OCI-LY1 (cell line): Measurements from ENCODE around the gene CCDC33.

Source experiments
- H2AFZ ChIP-seq: fragments of 200-600 bp; sonication (generic), shearing (Covaris generic); 2 replicates; pipeline ENCODE4 v1.6.0; 2014; ENCODE audit warnings: antibody characterized with exemption, mild to moderate bottlenecking, low read length
- H3F3A ChIP-seq: fragments of 200-600 bp; sonication (generic), shearing (Covaris generic); 2 replicates; pipeline ENCODE4 v1.6.0; 2014; ENCODE audit warnings: mild to moderate bottlenecking, antibody characterized with exemption, low read length, moderate library complexity; ENCODE audit not compliant: insufficient read depth
- H3K27ac ChIP-seq: fragments of 200-600 bp; sonication (generic); 2 replicates; pipeline ENCODE4 v1.5.1; 2014; ENCODE audit warnings: low read length, mixed run types, mild to moderate bottlenecking, low read depth; ENCODE audit not compliant: poor library complexity, severe bottlenecking
- H3K27me3 ChIP-seq: fragments of 200-600 bp; sonication (generic); 2 replicates; pipeline ENCODE4 v1.6.0; 2014; ENCODE audit warnings: antibody characterized with exemption, mild to moderate bottlenecking, low read length, moderate library complexity; ENCODE audit not compliant: insufficient read depth
- H3K36me3 ChIP-seq: fragments of 200-600 bp; sonication (generic); 2 replicates; pipeline ENCODE4 v1.6.1; 2014; ENCODE audit warnings: mild to moderate bottlenecking, antibody characterized with exemption, low read length, moderate library complexity, mixed read lengths; ENCODE audit not compliant: insufficient read depth
- H3K4me1 ChIP-seq: fragments of 200-600 bp; sonication (generic); 2 replicates; pipeline ENCODE4 v1.5.1; 2014; ENCODE audit warnings: mild to moderate bottlenecking, low read length, moderate library complexity; ENCODE audit not compliant: insufficient read depth, severe bottlenecking
- H3K4me2 ChIP-seq: fragments of 200-600 bp; sonication (generic), shearing (Covaris generic); 2 replicates; pipeline ENCODE4 v1.6.1; 2014; ENCODE audit warnings: low read length
- H3K4me3 ChIP-seq: fragments of 200-600 bp; sonication (generic); 2 replicates; pipeline ENCODE4 v1.5.1; 2014; ENCODE audit warnings: low read length, low read depth, mild to moderate bottlenecking, mixed read lengths; ENCODE audit not compliant: poor library complexity, severe bottlenecking
- H3K79me2 ChIP-seq: fragments of 200-600 bp; shearing (Covaris generic); 2 replicates; pipeline ENCODE4 v1.6.1; 2016; ENCODE audit warnings: mixed run types, low read length, mixed read lengths; ENCODE audit not compliant: insufficient read depth
- H3K9ac ChIP-seq: fragments of 200-600 bp; sonication (generic), shearing (Covaris generic); 2 replicates; pipeline ENCODE4 v1.6.1; 2014; ENCODE audit warnings: mild to moderate bottlenecking, low read length, mixed read lengths
- H3K9me2 ChIP-seq: fragments of 200-600 bp; sonication (generic), shearing (Covaris generic); 2 replicates; pipeline ENCODE4 v1.6.1; 2014; ENCODE audit warnings: low read depth, mild to moderate bottlenecking, low read length, mixed read lengths
- H3K9me3 ChIP-seq: fragments of 200-600 bp; shearing (Covaris generic); 2 replicates; pipeline ENCODE4 v1.6.1; 2014; ENCODE audit warnings: low read length, mixed read lengths
- H4K20me1 ChIP-seq: fragments of 200-600 bp; sonication (generic), shearing (Covaris generic); 2 replicates; pipeline ENCODE4 v1.6.0; 2016; ENCODE audit warnings: mild to moderate bottlenecking, low read length; ENCODE audit not compliant: insufficient read depth
- EZH2 ChIP-seq: fragments of 200-600 bp; sonication (generic), shearing (Covaris generic); IDR thresholded peaks from 2 replicates; pipeline ENCODE4 v1.8.0; 2017; ENCODE audit warnings: borderline replicate concordance, mixed run types, mild to moderate bottlenecking, antibody characterized with exemption, low read length, moderate library complexity, mixed read lengths
- TF ChIP-seq, protein P1 (sequence below): fragments of 200-600 bp; sonication (generic), shearing (Covaris generic); IDR thresholded peaks from 2 replicates; pipeline ENCODE4 v1.5.1; 2017; ENCODE audit warnings: mild to moderate bottlenecking, antibody characterized with exemption, low read length, moderate library complexity, mixed read lengths

The CCDC33 gene

DNA sequence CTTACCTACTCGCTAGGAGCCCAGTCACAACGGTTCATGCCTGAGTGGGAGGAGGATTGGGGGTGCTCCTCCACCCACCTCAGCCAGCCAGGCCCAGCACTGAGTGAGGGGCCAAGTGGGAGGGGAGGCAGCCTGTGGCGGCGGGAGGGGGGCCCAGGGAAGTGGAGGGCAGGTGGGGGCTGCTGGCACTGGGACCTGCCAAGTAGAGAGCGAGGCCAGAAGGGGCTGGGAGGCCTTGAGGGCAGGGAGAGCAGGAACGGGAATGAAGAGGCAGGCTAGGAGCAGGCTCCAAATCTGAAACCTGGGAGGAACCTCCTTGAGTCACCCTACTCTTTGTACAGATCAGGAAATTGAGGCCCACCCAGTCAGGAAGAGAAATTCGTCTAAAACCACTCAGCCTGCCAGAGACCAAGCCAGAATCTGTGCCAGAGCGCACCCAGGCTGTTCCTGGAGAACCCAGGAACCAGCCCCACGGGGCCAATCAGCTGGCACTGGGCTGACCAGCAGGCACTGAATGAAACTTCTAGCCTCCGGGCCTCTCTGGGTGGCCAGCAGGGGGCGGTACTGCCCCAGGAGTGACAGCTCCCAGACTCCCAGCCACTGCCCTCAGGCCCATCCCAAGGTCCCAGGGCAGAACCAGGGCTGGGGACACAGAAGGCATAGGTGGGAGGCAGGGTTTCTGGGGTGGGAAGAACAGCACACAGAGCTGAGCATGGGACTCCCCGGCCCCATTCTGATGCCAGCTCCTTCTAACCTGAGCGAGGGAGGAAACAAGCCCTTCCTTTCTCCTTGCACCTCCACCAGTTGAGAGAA, 146.1 kb downstream of the CCDC33 start:
- H3K9me3 ChIP-seq, result no peaks in the 10 kb centered on the region
- H3F3A ChIP-seq, result no peaks in the 10 kb centered on the region
- H3K27ac ChIP-seq, result no peak overlapping the region
- H3K9me2 ChIP-seq, result no peaks in the 10 kb centered on the region
- H3K4me2 ChIP-seq, result no peak overlapping the region
- H3K4me1 ChIP-seq, result no peaks in the 10 kb centered on the region
- H3K9ac ChIP-seq, result no peak overlapping the region
- no peak overlapping the region for H2AFZ ChIP-seq
- H3K27me3 ChIP-seq, result peaks cover 8% of the 10 kb centered on the region
- H3K36me3 ChIP-seq, result no peaks in the 10 kb centered on the region
- H3K79me2 ChIP-seq, result no peaks in the 10 kb centered on the region
- H3K4me3 ChIP-seq, result no peak overlapping the region
- no peaks in the 10 kb centered on the region for H4K20me1 ChIP-seq
- TF ChIP-seq, protein P1, sequence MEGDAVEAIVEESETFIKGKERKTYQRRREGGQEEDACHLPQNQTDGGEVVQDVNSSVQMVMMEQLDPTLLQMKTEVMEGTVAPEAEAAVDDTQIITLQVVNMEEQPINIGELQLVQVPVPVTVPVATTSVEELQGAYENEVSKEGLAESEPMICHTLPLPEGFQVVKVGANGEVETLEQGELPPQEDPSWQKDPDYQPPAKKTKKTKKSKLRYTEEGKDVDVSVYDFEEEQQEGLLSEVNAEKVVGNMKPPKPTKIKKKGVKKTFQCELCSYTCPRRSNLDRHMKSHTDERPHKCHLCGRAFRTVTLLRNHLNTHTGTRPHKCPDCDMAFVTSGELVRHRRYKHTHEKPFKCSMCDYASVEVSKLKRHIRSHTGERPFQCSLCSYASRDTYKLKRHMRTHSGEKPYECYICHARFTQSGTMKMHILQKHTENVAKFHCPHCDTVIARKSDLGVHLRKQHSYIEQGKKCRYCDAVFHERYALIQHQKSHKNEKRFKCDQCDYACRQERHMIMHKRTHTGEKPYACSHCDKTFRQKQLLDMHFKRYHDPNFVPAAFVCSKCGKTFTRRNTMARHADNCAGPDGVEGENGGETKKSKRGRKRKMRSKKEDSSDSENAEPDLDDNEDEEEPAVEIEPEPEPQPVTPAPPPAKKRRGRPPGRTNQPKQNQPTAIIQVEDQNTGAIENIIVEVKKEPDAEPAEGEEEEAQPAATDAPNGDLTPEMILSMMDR, result peak; percentile 95
- TF ChIP-seq EZH2, result no peak

DNA sequence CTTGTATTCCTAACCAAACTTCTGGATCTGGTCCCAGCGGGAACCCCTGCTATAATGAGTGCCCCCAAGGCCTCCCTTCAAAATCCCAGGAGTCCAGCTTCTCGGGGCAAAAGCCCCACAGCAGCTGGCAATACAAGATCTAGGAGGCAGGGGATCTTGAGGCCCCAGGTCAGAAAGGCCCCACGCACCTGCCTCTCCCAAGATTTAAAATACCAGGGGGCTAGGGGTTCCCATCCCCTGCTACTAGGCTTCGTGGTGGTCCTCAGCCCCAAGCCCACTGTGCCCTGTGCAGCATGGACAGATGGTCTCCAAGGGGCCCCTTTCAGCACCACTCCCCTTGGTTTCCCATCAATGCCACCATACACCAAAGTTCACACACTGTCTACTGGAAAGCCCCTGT, 147.2 kb downstream of the CCDC33 start:
- no peaks in the 10 kb centered on the region for H3F3A ChIP-seq
- H4K20me1 ChIP-seq, result no peaks in the 10 kb centered on the region
- H3K9me3 ChIP-seq, result no peaks in the 10 kb centered on the region
- H3K27me3 ChIP-seq, result peaks cover 8% of the 10 kb centered on the region
- no peak overlapping the region for H2AFZ ChIP-seq
- no peak overlapping the region for H3K27ac ChIP-seq
- H3K4me3 ChIP-seq, result no peak overlapping the region
- no peaks in the 10 kb centered on the region for H3K79me2 ChIP-seq
- no peak overlapping the region for H3K9ac ChIP-seq
- no peaks in the 10 kb centered on the region for H3K36me3 ChIP-seq
- H3K9me2 ChIP-seq, result no peaks in the 10 kb centered on the region
- TF ChIP-seq, protein P1, result no peak
- TF ChIP-seq EZH2, result no peak
- H3K4me2 ChIP-seq, result no peak overlapping the region
- no peaks in the 10 kb centered on the region for H3K4me1 ChIP-seq

DNA sequence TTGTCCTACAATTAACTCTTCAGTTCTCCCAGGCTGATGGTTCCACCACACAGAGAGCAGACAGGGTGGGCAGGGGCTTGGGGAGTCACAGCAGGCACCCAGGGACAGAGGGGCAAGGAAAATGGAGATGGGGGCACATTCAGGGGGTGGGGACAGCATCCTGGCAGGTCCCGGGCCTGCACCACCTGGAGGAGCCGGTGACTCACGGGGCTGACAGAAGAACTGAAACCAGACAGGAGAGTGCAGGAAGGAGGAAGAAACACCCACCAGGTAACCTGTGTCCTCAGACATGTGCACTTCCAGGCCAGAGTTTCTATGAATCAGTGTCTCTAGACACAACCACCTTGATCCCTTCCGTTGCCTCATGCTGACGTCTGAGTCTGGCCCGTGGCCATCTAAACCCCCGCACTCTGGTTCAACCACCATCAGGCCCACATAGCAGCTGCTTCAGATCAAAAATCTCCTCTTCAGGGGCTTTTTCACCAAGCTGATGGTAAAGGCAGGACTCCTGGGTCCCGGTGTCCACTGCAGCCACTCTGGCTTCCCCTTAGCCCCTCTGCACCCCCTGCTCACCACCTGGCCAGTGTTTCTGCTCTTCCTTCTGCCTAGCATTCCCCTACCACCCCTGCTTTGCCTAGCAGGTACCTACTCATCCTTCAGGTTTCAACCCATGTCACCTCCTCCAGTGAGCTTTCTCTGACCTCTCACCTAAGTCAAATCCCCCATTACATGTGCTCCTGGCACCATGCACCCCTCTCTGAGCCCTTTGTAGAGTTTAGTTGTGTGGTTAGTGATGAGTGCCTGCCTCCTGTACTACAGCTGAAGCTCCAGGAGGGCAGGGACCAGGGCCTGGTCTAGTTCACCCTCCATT, 147.8 kb downstream of the CCDC33 start:
- TF ChIP-seq, protein P1, result no peak
- no peak for TF ChIP-seq EZH2
- Histone ChIP-seq H3K9me2 (no peaks in the 10 kb centered on the region), H3K36me3 (no peaks in the 10 kb centered on the region), H3K4me1 (no peaks in the 10 kb centered on the region), H3K27ac (no peak overlapping the region), H2AFZ (no peak overlapping the region), H3K27me3 (peaks cover 11% of the 10 kb centered on the region), H3F3A (no peaks in the 10 kb centered on the region), H3K9me3 (no peaks in the 10 kb centered on the region), H3K9ac (no peak overlapping the region), H3K79me2 (no peaks in the 10 kb centered on the region), H3K4me3 (no peak overlapping the region), H4K20me1 (no peaks in the 10 kb centered on the region), H3K4me2 (no peak overlapping the region)
